Right lobe of liver (tissue), 4 donors: Measurements from ENCODE around the gene CHMP4A.

Experiments used
- CTCF ChIP-seq, 4 donors: fragments of 200-600 bp in 3 of 4; fragments of 450-650 bp in 1 of 4; IDR thresholded peaks; one replicate each; pipeline versions ENCODE4 v1.5.1 to v1.8.0; 2016 to 2022; ENCODE audit warnings: antibody characterized with exemption in 4 of 4, mild to moderate bottlenecking in 2 of 4
- POLR2A ChIP-seq: fragments of 450-650 bp; IDR thresholded peaks from one replicate; pipeline ENCODE4 v1.6.1; 2017; ENCODE audit warnings: antibody characterized with exemption, mild to moderate bottlenecking
- donor health status: DM: no; HTN: no; CAD: no.
- donor health status: DM: no; HTN: no; CAD: no.
- donor health status: DM: no; HTN: yes; CAD: no.

- TF ChIP-seq POLR2A (no peak), CTCF (IDR thresholded peaks at IDR 0.05) (no peak)
These were observed 30.1 kb upstream of the CHMP4A start for GRCh38 chr14:24243336-24243836.
